OCI-LY3 (cell line): ENCODE results near the gene TPCN1.

Experiments used
- CTCF ChIP-seq: fragments of 200-600, 300-600 bp; sonication (generic); IDR thresholded peaks from 2 replicates; pipeline ENCODE4 v1.5.1; 2014; ENCODE audit warnings: antibody characterized with exemption, low read length, low read depth
- EZH2phosphoT487 ChIP-seq: fragments of 200-600 bp; shearing (Covaris generic); IDR thresholded peaks from 2 replicates; pipeline ENCODE4 v1.6.1; 2018; ENCODE audit warnings: antibody characterized with exemption, mixed run types, low read depth

GRCh38 chr12:113242560-113242959 lies 21.3 kb downstream of the TPCN1 start:
- TF ChIP-seq CTCF (no peak), EZH2phosphoT487 (no peak)
